Right cardiac atrium (tissue), 5 donors: ENCODE measurements around the gene NCOA3. TPM values are rescaled to one million over a fixed set of nuclear protein-coding genes. Genes with fewer than 3 reads are reported as not detected.
A peak's percentile ranks its signal among the peaks of the same experiment; 100 is the strongest.

Experiments used
- ATAC-seq, 2 donors: fragments of 200-7000 bp; cut with Tn5 transposase; one replicate each; pipeline versions ENCODE4 v1.8.0 to v1.9.1; 2020; ENCODE audit warnings: moderate library complexity in 2 of 2, mild to moderate bottlenecking in 1 of 2
- DNase-seq, 3 donors: peaks; one replicate each; pipeline ENCODE4 v3.0.0-alpha.2; 2020
- H3K27ac ChIP-seq: one replicate; pipeline ENCODE4 v1.5.1; 2013; ENCODE audit warnings: mild to moderate bottlenecking, low read length, control low read depth, moderate library complexity
- H3K27me3 ChIP-seq: one replicate; pipeline ENCODE4 v1.6.1; 2013; ENCODE audit not compliant: control insufficient read depth, insufficient read depth
- H3K4me1 ChIP-seq: one replicate; pipeline ENCODE4 v1.6.1; 2013; ENCODE audit warnings: low read length; ENCODE audit not compliant: control insufficient read depth, insufficient read depth
- H3K4me3 ChIP-seq: one replicate; pipeline ENCODE4 v1.5.1; 2013; ENCODE audit warnings: low read length, control low read depth
- H3K9me3 ChIP-seq: one replicate; pipeline ENCODE4 v1.6.1; 2013; ENCODE audit warnings: low read length; ENCODE audit not compliant: control insufficient read depth
- WGBS: extraction: QIAGEN DNeasy Blood & Tissue Kit; methylation state at CpG from one replicate; pipeline ENCODE4 v1.1.7; 2013; 5-methylcytosine and 5-hydroxymethylcytosine counted together
- intact Hi-C, 4 donors: fragments of 100-400 bp; cut with DNase I; formaldehyde crosslinking; loops; one replicate each; pipeline versions ENCODE4 v1.11.0 to v1.14.0; 2022 to 2023
- polyA plus RNA-seq: library from polyadenylated mRNA; stranded (reverse); fragments of 200-250 nt; gene quantifications from one replicate; pipeline ENCODE4 v1.2.3, GENCODE V29; 2013
- total RNA-seq, 4 donors: library from RNA; stranded (reverse); fragmentation: NEBNext Ultra II Directional; extraction: Animal tissue kit (Norgen Biotek cat#: 25700); gene quantifications; one replicate each; pipeline ENCODE4 v1.2.1, GENCODE V29; 2021
- donor health status: healthy with polysubstance abuse.
- donor health status: DM: no; HTN: yes; CAD: no.
- donor health status: DM: no; HTN: no; CAD: no.
- donor health status: DM: no; HTN: yes; CAD: no; lungs with severe emphysema.
- donor health status: DM: yes; HTN: yes; CAD: no.

NCOA3 gene
- total and polyA plus RNA-seq, 5 donors = 6.7 to 27.2 (median 21.8) TPM

GRCh38 chr20:47600967-47601547 lies 99.4 kb downstream of the NCOA3 start:
- Histone ChIP-seq H3K9me3 (no peaks in the 10 kb centered on the region), H3K27ac (no peak overlapping the region), H3K4me3 (no peak overlapping the region), H3K27me3 (no peaks in the 10 kb centered on the region), H3K4me1 (no peaks in the 10 kb centered on the region)
- ATAC-seq (no peak), DNase-seq (no peak)
- WGBS = 87% methylated on average over 9 of the region's 9 CpGs
- intact Hi-C loops = no loop called here

- H3K4me1 ChIP-seq = no peaks in the 10 kb centered on the region
- no peak overlapping the region for H3K27ac ChIP-seq
- 95% methylated on average over 9 of the region's 9 CpGs for WGBS
- DNase-seq = peak in 1 of 3 donors; percentile 24
- intact Hi-C loops = no loop called here
- no peaks in the 10 kb centered on the region for H3K9me3 ChIP-seq
- peak; percentile 20 to 24 for ATAC-seq
- H3K4me3 ChIP-seq = no peak overlapping the region
- H3K27me3 ChIP-seq = no peaks in the 10 kb centered on the region
Observed at GRCh38 chr20:47603260-47603659, 101.6 kb downstream of the NCOA3 start.

DNA sequence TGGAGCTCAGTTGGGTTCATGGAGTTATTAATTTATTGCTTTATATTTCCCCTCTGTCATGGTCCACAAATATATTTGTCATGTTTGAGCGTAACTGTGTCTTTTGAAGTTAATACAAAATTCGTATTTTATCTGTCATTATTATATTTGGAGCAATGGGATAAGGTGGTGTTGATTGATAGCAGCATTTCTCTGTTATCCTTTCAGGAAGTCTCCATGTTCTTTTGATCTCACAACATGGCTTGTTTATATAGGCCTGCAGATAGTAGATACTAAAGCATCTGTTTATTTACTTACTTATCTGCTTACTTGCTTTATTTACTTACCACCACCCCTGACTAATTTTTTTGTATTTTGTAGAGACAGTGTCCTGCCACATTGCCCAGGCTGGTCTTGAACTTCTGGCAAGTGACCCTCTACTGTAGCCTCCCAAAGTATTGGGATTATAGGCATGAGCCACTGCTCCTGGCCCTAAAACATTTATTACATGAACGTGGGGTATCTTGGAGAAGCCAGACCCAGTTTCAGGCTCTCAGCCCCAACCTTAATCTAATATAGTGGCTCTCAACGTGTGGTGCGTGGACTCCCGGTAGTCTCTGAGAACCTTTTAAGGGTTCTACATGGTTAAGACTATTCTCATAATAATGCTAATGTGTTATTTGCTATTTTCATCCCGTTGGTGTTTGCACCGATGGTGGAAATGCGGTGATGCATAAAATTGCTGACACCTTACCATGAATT lies 104.2 kb downstream of the NCOA3 start:
- DNase-seq = no peak
- Histone ChIP-seq H3K4me1 (peaks cover 3% of the 10 kb centered on the region), H3K27me3 (no peaks in the 10 kb centered on the region), H3K27ac (no peak overlapping the region), H3K9me3 (no peaks in the 10 kb centered on the region), H3K4me3 (no peak overlapping the region)
- 88% methylated on average over 9 of the region's 9 CpGs for WGBS
- no peak for ATAC-seq
- intact Hi-C loops = no loop called here

DNA sequence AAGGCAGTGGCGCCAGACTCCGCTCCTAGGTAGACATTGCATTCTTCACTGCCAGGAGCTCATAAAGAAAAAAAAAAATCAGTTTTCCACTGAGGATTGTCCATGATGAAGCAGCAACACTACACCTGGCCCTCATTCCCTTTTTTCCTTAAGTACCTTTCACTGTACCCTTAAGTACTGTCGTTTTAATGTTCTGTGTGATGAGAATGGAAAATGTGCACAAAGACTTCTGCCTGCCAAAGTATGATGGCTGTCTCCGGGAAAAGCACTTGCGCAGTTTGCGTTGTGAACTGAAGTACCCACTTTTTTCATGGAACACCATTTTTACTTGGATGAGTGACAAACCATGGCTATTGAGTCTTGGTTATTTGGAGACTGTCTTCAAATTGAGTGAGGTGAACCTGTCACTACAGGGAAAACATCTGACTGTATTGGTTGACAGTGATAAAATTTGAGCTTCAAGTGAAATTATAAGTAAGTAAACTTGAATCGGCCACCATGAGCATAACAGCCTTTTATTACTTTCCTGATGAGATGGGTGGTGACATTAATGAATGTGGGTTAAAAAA lies 104.8 kb downstream of the NCOA3 start:
- intact Hi-C loops = no loop called here
- Histone ChIP-seq H3K9me3 (no peaks in the 10 kb centered on the region), H3K27ac (no peak overlapping the region), H3K4me1 (peaks cover 3% of the 10 kb centered on the region), H3K27me3 (no peaks in the 10 kb centered on the region), H3K4me3 (no peak overlapping the region)
- no peak for ATAC-seq
- peak in 1 of 3 donors; percentile 1 for DNase-seq
- WGBS = 96% methylated on average over 7 of the region's 7 CpGs

DNA sequence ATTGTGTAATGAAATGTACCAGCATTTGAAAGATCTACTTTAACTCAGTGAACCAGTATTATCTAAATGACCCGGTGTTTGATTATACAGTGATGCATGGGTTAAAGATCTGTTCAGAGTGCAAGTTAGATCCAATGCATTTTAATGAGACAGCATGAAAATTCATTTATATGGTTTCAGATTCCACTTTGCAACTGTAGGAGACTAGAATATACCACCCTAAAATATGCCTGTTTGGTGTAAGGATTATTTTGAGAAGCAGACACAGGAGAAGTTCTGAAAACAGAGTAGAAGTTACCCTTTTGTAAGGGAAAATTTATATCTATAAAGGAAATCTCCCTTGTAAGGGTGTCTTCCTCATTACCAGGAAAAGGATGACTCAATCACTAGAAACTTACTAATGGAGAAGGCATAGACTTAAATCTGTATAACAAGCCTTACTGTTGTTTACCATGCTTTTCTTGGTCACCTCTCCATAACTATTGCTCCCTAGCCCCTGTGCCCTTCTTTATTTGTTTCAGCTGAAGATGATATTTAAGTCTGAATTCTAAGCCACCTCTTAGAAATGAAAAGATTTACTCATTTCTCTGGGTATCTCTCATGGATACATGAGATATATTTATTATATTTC lies 105.4 kb downstream of the NCOA3 start:
- 68% methylated on average over 1 of the region's 1 CpG for WGBS
- ATAC-seq = peak in 1 of 2 donors; percentile 53
- Histone ChIP-seq H3K4me1 (peaks cover 3% of the 10 kb centered on the region), H3K27me3 (no peaks in the 10 kb centered on the region), H3K27ac (no peak overlapping the region), H3K4me3 (no peak overlapping the region), H3K9me3 (no peaks in the 10 kb centered on the region)
- no peak for DNase-seq
- intact Hi-C loops = no loop called here

DNA sequence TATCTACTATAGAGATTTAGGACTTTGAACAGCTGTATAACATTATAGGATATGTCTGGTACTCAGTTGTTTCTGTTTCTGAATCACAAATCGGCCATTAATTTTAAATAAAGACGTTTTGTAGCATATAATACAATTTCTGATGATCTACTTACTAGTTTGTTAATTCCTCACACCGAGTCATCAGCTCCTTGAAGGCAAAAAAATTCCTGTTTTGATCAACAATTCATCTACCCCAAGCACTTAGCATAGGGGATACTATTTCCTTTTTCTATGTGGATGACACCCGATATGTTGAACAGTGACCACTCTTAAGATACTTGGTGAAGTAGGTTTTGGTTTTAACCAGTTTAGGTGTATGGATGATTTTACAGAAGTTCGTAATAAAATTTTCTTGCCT lies 107.3 kb downstream of the NCOA3 start:
- H3K4me3 ChIP-seq = no peak overlapping the region
- no peak for DNase-seq
- no peak for ATAC-seq
- peaks cover 3% of the 10 kb centered on the region for H3K4me1 ChIP-seq
- intact Hi-C loops = no loop called here
- no peaks in the 10 kb centered on the region for H3K27me3 ChIP-seq
- H3K27ac ChIP-seq = no peak overlapping the region
- WGBS = 91% methylated on average over 5 of the region's 5 CpGs
- H3K9me3 ChIP-seq = no peaks in the 10 kb centered on the region

GRCh38 chr20:47610247-47610944 lies 108.7 kb downstream of the NCOA3 start:
- DNase-seq (peak in 2 of 3 donors; percentile 35 to 51), ATAC-seq (peak; percentile 77 to 91)
- H3K9me3 ChIP-seq = no peaks in the 10 kb centered on the region
- WGBS = 67% methylated on average over 6 of the region's 6 CpGs
- intact Hi-C loops = loop anchor here in 1 of 4 donors (10.0 kb wide), 1 partner anchor 226 kb away; no protein-coding TSS in a partner anchor
- H3K27me3 ChIP-seq = no peaks in the 10 kb centered on the region
- H3K27ac ChIP-seq = no peak overlapping the region
- peaks cover 6% of the 10 kb centered on the region for H3K4me1 ChIP-seq
- no peak overlapping the region for H3K4me3 ChIP-seq

DNA sequence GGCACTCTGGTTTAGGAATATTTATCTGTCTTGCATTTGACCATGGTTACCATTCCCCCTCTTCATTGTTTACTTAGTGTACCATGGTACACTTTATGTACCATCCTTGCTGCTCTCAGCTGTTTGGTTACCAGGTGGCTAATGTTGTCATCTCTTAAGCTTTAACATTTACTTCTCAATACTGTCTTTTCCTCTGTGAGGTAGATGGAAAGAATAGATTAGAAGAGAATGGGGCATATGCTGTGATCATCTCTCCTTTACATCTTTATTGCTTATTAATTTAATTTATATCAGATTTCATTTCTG lies 109.2 kb downstream of the NCOA3 start:
- H3K9me3 ChIP-seq = no peaks in the 10 kb centered on the region
- H3K27me3 ChIP-seq = no peaks in the 10 kb centered on the region
- ATAC-seq (no peak), DNase-seq (no peak)
- H3K27ac ChIP-seq = no peak overlapping the region
- intact Hi-C loops = loop anchor here in 1 of 4 donors (10.0 kb wide), 1 partner anchor 226 kb away; no protein-coding TSS in a partner anchor
- peaks cover 6% of the 10 kb centered on the region for H3K4me1 ChIP-seq
- H3K4me3 ChIP-seq = no peak overlapping the region

DNA sequence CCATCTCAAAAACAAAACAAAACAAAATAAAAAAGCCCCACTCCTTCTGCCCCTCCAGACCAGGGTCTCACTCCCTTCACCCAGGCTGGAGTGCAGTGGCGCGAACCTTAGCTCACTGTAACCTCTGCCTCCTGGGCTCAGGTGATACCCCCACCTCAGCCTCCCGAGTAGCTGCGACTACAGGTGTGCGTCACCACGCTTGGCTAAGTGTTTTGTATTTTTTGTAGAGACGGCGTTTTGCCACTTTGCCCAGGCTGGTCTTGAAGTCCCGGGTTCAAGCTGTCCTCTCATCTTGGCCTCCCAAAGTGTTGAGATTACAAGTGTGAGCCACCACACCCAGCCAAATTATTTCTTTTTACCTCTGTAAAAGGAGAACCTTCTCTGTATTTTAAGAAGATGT lies 110.1 kb downstream of the NCOA3 start:
- ATAC-seq (no peak), DNase-seq (no peak)
- intact Hi-C loops = loop anchor here in 1 of 4 donors (10.0 kb wide), 1 partner anchor 227 kb away; no protein-coding TSS in a partner anchor
- no peaks in the 10 kb centered on the region for H3K27me3 ChIP-seq
- 98% methylated on average over 9 of the region's 9 CpGs for WGBS
- no peak overlapping the region for H3K4me3 ChIP-seq
- no peaks in the 10 kb centered on the region for H3K9me3 ChIP-seq
- peaks cover 6% of the 10 kb centered on the region for H3K4me1 ChIP-seq
- H3K27ac ChIP-seq = no peak overlapping the region

- H3K9me3 ChIP-seq = no peaks in the 10 kb centered on the region
- H3K27ac ChIP-seq = no peak overlapping the region
- no peak overlapping the region for H3K4me3 ChIP-seq
- H3K4me1 ChIP-seq = peaks cover 6% of the 10 kb centered on the region
- 86% methylated on average over 2 of the region's 2 CpGs for WGBS
- no peaks in the 10 kb centered on the region for H3K27me3 ChIP-seq
- DNase-seq (no peak), ATAC-seq (no peak)
- intact Hi-C loops = loop anchor here in 1 of 4 donors (10.0 kb wide), 1 partner anchor 228 kb away; no protein-coding TSS in a partner anchor
Observed at GRCh38 chr20:47612670-47613069, 111.0 kb downstream of the NCOA3 start.
